Liver (tissue), 9 donors: ENCODE data around the gene SLC2A6. TPM values are rescaled to one million over a fixed set of nuclear protein-coding genes. Genes with fewer than 3 reads are reported as not detected.

ENCODE experiments used
- DNase-seq: peaks from one replicate; pipeline ENCODE4 v3.0.0-alpha.2; 2017; ENCODE audit warnings: low spot score
- H3K27ac ChIP-seq, 2 donors: one replicate each; pipeline ENCODE4 v1.7.0; 2013; ENCODE audit warnings: inconsistent platforms in 2 of 2, low read length in 2 of 2, control low read depth in 1 of 2, low read depth in 1 of 2, mild to moderate bottlenecking in 1 of 2
- H3K27me3 ChIP-seq, 4 donors: one replicate each; pipeline versions ENCODE4 v1.6.1 to v1.7.0; 2013; ENCODE audit warnings: low read length in 3 of 4, inconsistent platforms in 1 of 4, mild to moderate bottlenecking in 1 of 4, moderate library complexity in 1 of 4; ENCODE audit not compliant: control insufficient read depth in 4 of 4, insufficient read depth in 4 of 4
- H3K36me3 ChIP-seq, 4 donors: one replicate each; pipeline versions ENCODE4 v1.6.1 to v1.7.0; 2013; ENCODE audit warnings: low read length in 3 of 4, mild to moderate bottlenecking in 3 of 4, low read depth in 1 of 4, moderate library complexity in 1 of 4; ENCODE audit not compliant: control insufficient read depth in 4 of 4, insufficient read depth in 3 of 4
- H3K4me1 ChIP-seq, 4 donors: one replicate each; pipeline versions ENCODE4 v1.6.1 to v1.7.0; 2013; ENCODE audit warnings: low read length in 3 of 4, mild to moderate bottlenecking in 3 of 4, moderate library complexity in 1 of 4; ENCODE audit not compliant: control insufficient read depth in 4 of 4, insufficient read depth in 4 of 4
- H3K4me3 ChIP-seq, 3 donors: one replicate each; pipeline versions ENCODE4 v1.6.1 to v1.7.0; 2013; ENCODE audit warnings: low read length in 3 of 3, control low read depth in 1 of 3, low read depth in 1 of 3, mild to moderate bottlenecking in 1 of 3
- H3K9ac ChIP-seq, 2 donors: one replicate each; pipeline ENCODE4 v1.7.0; 2013; ENCODE audit warnings: low read length in 2 of 2, mild to moderate bottlenecking in 2 of 2, moderate library complexity in 2 of 2, control low read depth in 1 of 2, low read depth in 1 of 2
- H3K9me3 ChIP-seq, 4 donors: one replicate each; pipeline versions ENCODE4 v1.6.1 to v1.7.0; 2013; ENCODE audit warnings: low read length in 3 of 4; ENCODE audit not compliant: control insufficient read depth in 4 of 4
- EGR1 ChIP-seq, 2 donors: IDR thresholded peaks; 2 replicates each; pipeline ENCODE4 v1.6.1; 2016 to 2018; ENCODE audit warnings: antibody characterized with exemption in 2 of 2, low read depth in 2 of 2
- FOXA1 ChIP-seq: IDR thresholded peaks from 2 replicates; pipeline ENCODE4 v1.6.1; 2016; ENCODE audit warnings: antibody characterized with exemption
- FOXA2 ChIP-seq: IDR thresholded peaks from 2 replicates; pipeline ENCODE4 v1.6.1; 2016; ENCODE audit warnings: antibody characterized with exemption
- GABPA ChIP-seq, 2 donors: IDR thresholded peaks in 1 of 2; conservative IDR thresholded peaks in 1 of 2; 2 replicates each; pipeline ENCODE4 v1.6.1; 2016; ENCODE audit warnings: antibody characterized with exemption in 2 of 2, mild to moderate bottlenecking in 1 of 2, moderate library complexity in 1 of 2
- HNF4A ChIP-seq, 2 donors: conservative IDR thresholded peaks; 2 replicates each; pipeline ENCODE4 v1.6.1; 2016; ENCODE audit warnings: antibody characterized with exemption in 2 of 2, mild to moderate bottlenecking in 2 of 2
- HNF4G ChIP-seq: IDR thresholded peaks from 2 replicates; pipeline ENCODE4 v1.6.1; 2016; ENCODE audit warnings: antibody characterized with exemption
- NR2F2 ChIP-seq: IDR thresholded peaks from 2 replicates; pipeline ENCODE4 v1.6.1; 2016; ENCODE audit warnings: antibody characterized with exemption
- RAD21 ChIP-seq, 2 donors: IDR thresholded peaks; 2 replicates each; pipeline ENCODE4 v1.6.1; 2016; ENCODE audit warnings: antibody characterized with exemption in 2 of 2, mild to moderate bottlenecking in 2 of 2
- RXRA ChIP-seq, 2 donors: IDR thresholded peaks; 2 replicates each; pipeline ENCODE4 v1.6.1; 2017 to 2018; ENCODE audit warnings: antibody characterized with exemption in 2 of 2, mild to moderate bottlenecking in 1 of 2
- SP1 ChIP-seq: IDR thresholded peaks from 2 replicates; pipeline ENCODE4 v1.6.1; 2018; ENCODE audit warnings: antibody characterized with exemption, mild to moderate bottlenecking
- TAF1 ChIP-seq: conservative IDR thresholded peaks from 2 replicates; pipeline ENCODE4 v1.6.1; 2016; ENCODE audit warnings: antibody characterized with exemption, mild to moderate bottlenecking
- YY1 ChIP-seq: IDR thresholded peaks from 2 replicates; pipeline ENCODE4 v1.6.1; 2016; ENCODE audit warnings: antibody characterized with exemption, mild to moderate bottlenecking
- WGBS: extraction: QIAGEN DNeasy Blood & Tissue Kit; methylation state at CpG from one replicate; pipeline ENCODE4 v1.1.7; 2013; 5-methylcytosine and 5-hydroxymethylcytosine counted together
- polyA plus RNA-seq, 2 donors: library from polyadenylated mRNA; stranded (reverse) in 1 of 2; unstranded in 1 of 2; fragments of 200-250 nt in 1 of 2; fragments of >200 nt in 1 of 2; fragmentation: Nextera tagmentation in 1 of 2; extraction: Ambion mirVana in 1 of 2; gene quantifications; one replicate each; pipeline versions ENCODE4 v1.2.1 to v1.2.3, GENCODE V29; 2013 to 2015
- total RNA-seq, 2 donors: library from RNA; depleted of rRNA; stranded (reverse); fragments of >200 nt; gene quantifications; one replicate each; pipeline ENCODE4 v1.2.3, GENCODE V29; 2014
- TF ChIP-seq, protein P1 (sequence below): IDR thresholded peaks from 2 replicates; pipeline ENCODE4 v1.6.1; 2016; ENCODE audit warnings: antibody characterized with exemption
- TF ChIP-seq, protein P2 (sequence below): IDR thresholded peaks from 2 replicates; pipeline ENCODE4 v1.6.1; 2016; ENCODE audit warnings: antibody characterized with exemption, mild to moderate bottlenecking
- TF ChIP-seq, protein P3 (sequence below): IDR thresholded peaks from 2 replicates; pipeline ENCODE4 v1.6.1; 2016; ENCODE audit warnings: antibody characterized with exemption
- TF ChIP-seq, protein P4 (sequence below): IDR thresholded peaks from 2 replicates; pipeline ENCODE4 v1.6.1; 2016; ENCODE audit warnings: antibody characterized with exemption
- donor health status: healthy.
- donor health status: healthy.
- donor health status: healthy.
- donor health status: healthy.
- donor health status: healthy.

The SLC2A6 gene
- total and polyA plus RNA-seq, 4 donors: 1.7 to 3.9 (median 2.3) TPM

DNA sequence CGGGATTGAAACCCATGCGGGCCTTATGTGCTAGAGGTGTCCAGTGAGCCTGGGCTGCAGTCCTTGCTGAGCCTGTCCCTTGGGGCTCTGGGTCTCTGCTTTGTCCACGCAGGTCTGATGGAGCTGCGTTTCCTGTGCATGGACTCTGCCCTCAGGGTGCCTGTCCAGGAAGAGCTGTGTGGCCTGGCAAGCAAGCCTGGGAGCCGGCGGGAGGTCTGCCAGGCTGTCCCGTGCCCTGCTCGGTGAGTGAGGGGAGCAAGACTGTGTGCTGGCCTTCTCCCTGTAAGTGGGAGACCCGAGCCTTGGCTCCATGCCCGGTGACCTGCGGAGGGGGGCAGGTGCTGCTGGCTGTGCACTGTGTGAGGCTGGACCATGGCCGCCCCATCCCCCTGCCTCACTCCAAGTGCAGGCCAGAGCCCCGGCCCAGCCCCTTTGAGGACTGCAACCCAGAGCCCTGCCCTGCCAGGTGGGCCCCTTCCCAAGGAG is 30.4 kb downstream of the SLC2A6 start (continued):
- TF ChIP-seq RXRA (IDR thresholded peaks at IDR 0.05): peak in 1 of 2 donors; percentile 75

DNA sequence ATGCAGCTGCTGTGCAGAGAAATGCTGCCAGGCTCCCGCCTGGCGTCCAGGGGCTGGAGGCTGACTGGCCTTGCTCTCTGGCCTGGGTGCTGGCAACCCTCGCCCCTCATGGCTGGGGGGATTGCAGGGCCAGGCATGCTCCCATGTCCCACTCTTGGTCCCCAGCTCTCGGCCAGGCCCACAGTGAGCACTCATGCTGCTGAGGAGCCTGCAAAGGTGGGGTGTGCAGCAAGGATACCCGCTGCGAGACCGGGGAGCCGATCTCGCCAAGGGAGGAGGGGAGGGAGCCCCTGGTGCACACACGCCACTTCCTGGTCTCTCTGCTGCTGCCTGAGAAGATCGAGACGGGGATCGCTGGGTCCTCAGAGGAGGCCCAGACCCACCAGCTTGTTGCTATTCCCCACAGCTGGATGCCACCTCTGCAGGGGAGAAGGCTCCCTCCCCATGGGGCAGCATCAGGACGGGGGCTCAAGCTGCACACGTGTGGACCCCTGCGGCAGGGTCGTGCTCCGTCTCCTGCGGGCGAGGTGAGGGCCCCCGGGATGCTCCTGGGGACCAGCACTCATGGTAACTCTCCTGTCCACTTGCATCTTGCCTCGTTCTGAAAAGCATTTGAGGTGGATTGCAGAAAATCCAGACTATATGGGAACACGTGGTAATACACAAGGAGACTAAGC is 33.5 kb downstream of the SLC2A6 start:
- no peak overlapping the region for H3K9ac ChIP-seq
- no peak overlapping the region for H3K27ac ChIP-seq
- no peaks in the 10 kb centered on the region for H3K9me3 ChIP-seq
- 91% methylated on average over 23 of the region's 23 CpGs for WGBS
- DNase-seq: no peak
- no peak for TF ChIP-seq SP1
- no peak for TF ChIP-seq RAD21 (IDR thresholded peaks at IDR 0.05)
- TF ChIP-seq, protein P1, sequence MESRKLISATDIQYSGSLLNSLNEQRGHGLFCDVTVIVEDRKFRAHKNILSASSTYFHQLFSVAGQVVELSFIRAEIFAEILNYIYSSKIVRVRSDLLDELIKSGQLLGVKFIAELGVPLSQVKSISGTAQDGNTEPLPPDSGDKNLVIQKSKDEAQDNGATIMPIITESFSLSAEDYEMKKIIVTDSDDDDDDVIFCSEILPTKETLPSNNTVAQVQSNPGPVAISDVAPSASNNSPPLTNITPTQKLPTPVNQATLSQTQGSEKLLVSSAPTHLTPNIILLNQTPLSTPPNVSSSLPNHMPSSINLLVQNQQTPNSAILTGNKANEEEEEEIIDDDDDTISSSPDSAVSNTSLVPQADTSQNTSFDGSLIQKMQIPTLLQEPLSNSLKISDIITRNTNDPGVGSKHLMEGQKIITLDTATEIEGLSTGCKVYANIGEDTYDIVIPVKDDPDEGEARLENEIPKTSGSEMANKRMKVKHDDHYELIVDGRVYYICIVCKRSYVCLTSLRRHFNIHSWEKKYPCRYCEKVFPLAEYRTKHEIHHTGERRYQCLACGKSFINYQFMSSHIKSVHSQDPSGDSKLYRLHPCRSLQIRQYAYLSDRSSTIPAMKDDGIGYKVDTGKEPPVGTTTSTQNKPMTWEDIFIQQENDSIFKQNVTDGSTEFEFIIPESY: no peak
- TF ChIP-seq, protein P2, sequence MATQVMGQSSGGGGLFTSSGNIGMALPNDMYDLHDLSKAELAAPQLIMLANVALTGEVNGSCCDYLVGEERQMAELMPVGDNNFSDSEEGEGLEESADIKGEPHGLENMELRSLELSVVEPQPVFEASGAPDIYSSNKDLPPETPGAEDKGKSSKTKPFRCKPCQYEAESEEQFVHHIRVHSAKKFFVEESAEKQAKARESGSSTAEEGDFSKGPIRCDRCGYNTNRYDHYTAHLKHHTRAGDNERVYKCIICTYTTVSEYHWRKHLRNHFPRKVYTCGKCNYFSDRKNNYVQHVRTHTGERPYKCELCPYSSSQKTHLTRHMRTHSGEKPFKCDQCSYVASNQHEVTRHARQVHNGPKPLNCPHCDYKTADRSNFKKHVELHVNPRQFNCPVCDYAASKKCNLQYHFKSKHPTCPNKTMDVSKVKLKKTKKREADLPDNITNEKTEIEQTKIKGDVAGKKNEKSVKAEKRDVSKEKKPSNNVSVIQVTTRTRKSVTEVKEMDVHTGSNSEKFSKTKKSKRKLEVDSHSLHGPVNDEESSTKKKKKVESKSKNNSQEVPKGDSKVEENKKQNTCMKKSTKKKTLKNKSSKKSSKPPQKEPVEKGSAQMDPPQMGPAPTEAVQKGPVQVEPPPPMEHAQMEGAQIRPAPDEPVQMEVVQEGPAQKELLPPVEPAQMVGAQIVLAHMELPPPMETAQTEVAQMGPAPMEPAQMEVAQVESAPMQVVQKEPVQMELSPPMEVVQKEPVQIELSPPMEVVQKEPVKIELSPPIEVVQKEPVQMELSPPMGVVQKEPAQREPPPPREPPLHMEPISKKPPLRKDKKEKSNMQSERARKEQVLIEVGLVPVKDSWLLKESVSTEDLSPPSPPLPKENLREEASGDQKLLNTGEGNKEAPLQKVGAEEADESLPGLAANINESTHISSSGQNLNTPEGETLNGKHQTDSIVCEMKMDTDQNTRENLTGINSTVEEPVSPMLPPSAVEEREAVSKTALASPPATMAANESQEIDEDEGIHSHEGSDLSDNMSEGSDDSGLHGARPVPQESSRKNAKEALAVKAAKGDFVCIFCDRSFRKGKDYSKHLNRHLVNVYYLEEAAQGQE: no peak
- TF ChIP-seq, protein P3, sequence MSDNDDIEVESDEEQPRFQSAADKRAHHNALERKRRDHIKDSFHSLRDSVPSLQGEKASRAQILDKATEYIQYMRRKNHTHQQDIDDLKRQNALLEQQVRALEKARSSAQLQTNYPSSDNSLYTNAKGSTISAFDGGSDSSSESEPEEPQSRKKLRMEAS: no peak
- no peak for TF ChIP-seq FOXA1
- no peak for TF ChIP-seq TAF1
- TF ChIP-seq HNF4G: no peak
- TF ChIP-seq, protein P4, sequence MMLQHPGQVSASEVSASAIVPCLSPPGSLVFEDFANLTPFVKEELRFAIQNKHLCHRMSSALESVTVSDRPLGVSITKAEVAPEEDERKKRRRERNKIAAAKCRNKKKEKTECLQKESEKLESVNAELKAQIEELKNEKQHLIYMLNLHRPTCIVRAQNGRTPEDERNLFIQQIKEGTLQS: no peak
- TF ChIP-seq HNF4A (conservative IDR thresholded peaks at IDR 0.05): no peak
- no peak for TF ChIP-seq NR2F2
- H3K27me3 ChIP-seq: no peaks in the 10 kb centered on the region
- no peaks in the 10 kb centered on the region for H3K36me3 ChIP-seq
- no peak overlapping the region for H3K4me3 ChIP-seq
- peaks cover 4 to 16% (median 11%) of the 10 kb centered on the region in 4 donors for H3K4me1 ChIP-seq

DNA sequence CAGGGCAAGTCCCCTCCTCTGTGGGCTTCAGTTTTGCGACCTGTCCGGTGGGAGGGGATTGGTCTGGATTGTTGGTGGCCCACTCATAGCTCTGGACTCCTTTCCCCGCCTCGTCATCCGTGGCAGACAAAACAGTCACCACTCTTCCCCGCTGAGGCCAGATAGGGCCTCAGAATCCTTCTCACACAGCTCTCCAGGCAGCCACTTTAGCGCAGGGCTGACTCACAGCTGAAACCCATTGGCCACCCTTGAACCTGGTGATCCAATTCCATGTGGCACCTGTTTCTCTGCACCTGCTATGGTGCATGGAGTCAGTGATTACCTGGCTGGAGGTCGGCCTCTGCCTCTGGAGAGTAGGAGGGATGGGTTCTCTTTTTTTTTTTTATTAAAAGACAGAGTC is 34.9 kb downstream of the SLC2A6 start:
- WGBS: 90% methylated on average over 8 of the region's 8 CpGs
- DNase-seq: no peak
- no peak overlapping the region for H3K9ac ChIP-seq
- no peaks in the 10 kb centered on the region for H3K27me3 ChIP-seq
- H3K36me3 ChIP-seq: no peaks in the 10 kb centered on the region
- TF ChIP-seq TAF1: no peak
- TF ChIP-seq, protein P4: no peak
- no peak for TF ChIP-seq RXRA (IDR thresholded peaks at IDR 0.05)
- TF ChIP-seq, protein P1: no peak
- TF ChIP-seq, protein P3: no peak
- TF ChIP-seq YY1: no peak
- TF ChIP-seq SP1: no peak
- no peak for TF ChIP-seq HNF4G
- no peak for TF ChIP-seq NR2F2
- no peak for TF ChIP-seq FOXA2
- no peak for TF ChIP-seq HNF4A (conservative IDR thresholded peaks at IDR 0.05)
- no peak for TF ChIP-seq GABPA (IDR thresholded peaks at IDR 0.05 in 1 of 2, conservative IDR thresholded peaks at IDR 0.05 in 1 of 2)
- no peak for TF ChIP-seq RAD21 (IDR thresholded peaks at IDR 0.05)
- TF ChIP-seq EGR1 (IDR thresholded peaks at IDR 0.05; ENCODE audit: low read depth in 2 of 2): no peak
- no peak for TF ChIP-seq FOXA1
- H3K27ac ChIP-seq: no peak overlapping the region
- no peak overlapping the region for H3K4me3 ChIP-seq
- H3K9me3 ChIP-seq: no peaks in the 10 kb centered on the region
- peaks cover 4 to 11% (median 9%) of the 10 kb centered on the region in 4 donors for H3K4me1 ChIP-seq
